Measurements from ENCODE around the gene SFXN3. TPM values are rescaled to one million over a fixed set of nuclear protein-coding genes. Genes with fewer than 3 reads are reported as not detected.
A peak's percentile ranks its signal among the peaks of the same experiment; 100 is the strongest.

The SFXN3 gene
- polyA plus RNA-seq, 3 donors, result 21.3 to 152 (median 24.2) TPM

DNA sequence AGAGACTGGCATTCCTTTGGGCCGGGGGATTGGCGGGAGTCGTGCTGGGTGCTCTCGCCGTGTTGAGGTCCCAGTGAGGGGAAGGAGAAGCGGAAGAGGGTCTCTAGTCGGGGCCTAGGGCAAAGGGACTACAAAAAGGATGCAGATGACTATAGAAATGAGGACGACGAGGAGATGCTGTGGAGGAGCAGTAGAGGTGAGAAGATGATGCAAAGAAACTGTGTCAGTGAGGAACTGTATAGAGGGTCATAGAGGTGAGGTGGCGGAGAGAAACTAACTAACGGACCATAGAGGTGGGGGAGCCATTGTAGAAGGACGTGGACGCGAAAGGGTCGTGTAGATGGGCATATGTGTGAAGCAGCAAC lies 43.4 kb upstream of the SFXN3 start:
- H3K4me1 Mint-ChIP-seq, result peaks cover 25% of the 10 kb centered on the region

DNA sequence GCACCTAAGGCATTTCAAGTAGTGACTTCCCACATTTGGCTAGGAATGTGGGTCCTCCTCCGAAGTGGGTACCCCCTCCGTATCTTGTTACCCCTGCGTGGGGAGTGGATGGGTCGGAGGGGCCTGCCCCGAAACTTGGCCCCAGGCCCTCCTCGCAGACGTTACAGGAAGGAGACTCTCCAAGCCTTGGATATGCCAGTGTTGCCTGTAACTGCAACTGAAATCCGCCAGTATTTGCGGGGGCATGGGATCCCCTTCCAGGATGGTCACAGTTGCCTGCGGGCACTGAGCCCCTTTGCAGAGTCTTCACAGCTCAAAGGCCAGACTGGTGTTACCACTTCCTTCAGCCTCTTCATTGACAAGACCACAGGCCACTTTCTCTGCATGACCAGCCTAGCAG lies 42.9 kb upstream of the SFXN3 start:
- Histone ChIP-seq H3K27me3 (ENCODE audit: control insufficient read depth in 2 of 2, insufficient read depth in 2 of 2, low read length in 2 of 2) (no peaks in the 10 kb centered on the region), H3K9ac (ENCODE audit: insufficient read depth, low read length, poor library complexity, severe bottlenecking) (no peak overlapping the region), H3K4me3 (replicated peaks in 1 of 3; ENCODE audit: low read depth in 2 of 3, low read length in 3 of 3) (peak overlapping the region in 2 of 3 experiments; percentile 85 to 99), H3K4me2 (replicated peaks; ENCODE audit: extremely low read depth, low read length, poor library complexity, severe bottlenecking) (peak overlapping the region; percentile 99), H3K27ac (ENCODE audit: low read depth in 1 of 2, low read length in 2 of 2) (no peak overlapping the region), H3K4me1 (ENCODE audit: control insufficient read depth in 1 of 2, insufficient read depth in 2 of 2, low read length in 2 of 2) (peaks cover 16 to 24% of the 10 kb centered on the region in 2 donors), H3K9me3 (replicated peaks in 1 of 2; ENCODE audit: control insufficient read depth in 1 of 2, insufficient read depth in 1 of 2, low read length in 2 of 2) (no peaks in the 10 kb centered on the region), H3K36me3 (replicated peaks in 1 of 2; ENCODE audit: control insufficient read depth in 1 of 2, insufficient read depth in 2 of 2, low read length in 2 of 2) (peaks cover 16 to 45% of the 10 kb centered on the region in 2 donors), H3K79me2 (ENCODE audit: insufficient read depth, low read length) (peaks cover 32% of the 10 kb centered on the region), H4K20me1 (ENCODE audit: insufficient read depth, low read length) (no peaks in the 10 kb centered on the region), H2AFZ (ENCODE audit: insufficient read depth, low read depth, low read length, poor library complexity, severe bottlenecking) (peak overlapping the region; percentile 100)
- Mint-ChIP-seq H3K36me3 (peaks cover 38 to 40% of the 10 kb centered on the region in 2 donors), H3K4me1 (peaks cover 25% of the 10 kb centered on the region), H3K27me3 (ENCODE audit: low read depth in 3 of 3) (peaks cover 0 to 2% (median 2%) of the 10 kb centered on the region in 3 donors), H3K4me3 (peak overlapping the region; percentile 96 to 98), H3K27ac (no peak overlapping the region), H3K9me3 (peaks cover 0 to 6% (median 4%) of the 10 kb centered on the region in 7 donors)
- intact Hi-C loops (cut with micrococcal nuclease), result loop anchor here (5.0 to 10.0 kb wide), 2 partner anchors 73 to 76 kb away; partner anchors contain the start of gene SLF2 (in 2 of the 2)
- TF ChIP-seq, protein P1, sequence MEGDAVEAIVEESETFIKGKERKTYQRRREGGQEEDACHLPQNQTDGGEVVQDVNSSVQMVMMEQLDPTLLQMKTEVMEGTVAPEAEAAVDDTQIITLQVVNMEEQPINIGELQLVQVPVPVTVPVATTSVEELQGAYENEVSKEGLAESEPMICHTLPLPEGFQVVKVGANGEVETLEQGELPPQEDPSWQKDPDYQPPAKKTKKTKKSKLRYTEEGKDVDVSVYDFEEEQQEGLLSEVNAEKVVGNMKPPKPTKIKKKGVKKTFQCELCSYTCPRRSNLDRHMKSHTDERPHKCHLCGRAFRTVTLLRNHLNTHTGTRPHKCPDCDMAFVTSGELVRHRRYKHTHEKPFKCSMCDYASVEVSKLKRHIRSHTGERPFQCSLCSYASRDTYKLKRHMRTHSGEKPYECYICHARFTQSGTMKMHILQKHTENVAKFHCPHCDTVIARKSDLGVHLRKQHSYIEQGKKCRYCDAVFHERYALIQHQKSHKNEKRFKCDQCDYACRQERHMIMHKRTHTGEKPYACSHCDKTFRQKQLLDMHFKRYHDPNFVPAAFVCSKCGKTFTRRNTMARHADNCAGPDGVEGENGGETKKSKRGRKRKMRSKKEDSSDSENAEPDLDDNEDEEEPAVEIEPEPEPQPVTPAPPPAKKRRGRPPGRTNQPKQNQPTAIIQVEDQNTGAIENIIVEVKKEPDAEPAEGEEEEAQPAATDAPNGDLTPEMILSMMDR (IDR thresholded peaks at IDR 0.05), result no peak
- 82% methylated on average over 9 of the region's 10 CpGs for WGBS (ENCODE audit: insufficient coverage)
- DNase-seq, result no peak

More for the DNA sequence above, 43.4 kb upstream of the SFXN3 start:
- DNase-seq, result no peak
- Histone ChIP-seq H3K9me3 (replicated peaks in 1 of 2; ENCODE audit: control insufficient read depth in 1 of 2, insufficient read depth in 1 of 2, low read length in 2 of 2) (no peaks in the 10 kb centered on the region), H2AFZ (ENCODE audit: insufficient read depth, low read depth, low read length, poor library complexity, severe bottlenecking) (peak overlapping the region; percentile 100), H3K27ac (ENCODE audit: low read depth in 1 of 2, low read length in 2 of 2) (peak overlapping the region in 1 of 2 donors; percentile 77), H3K79me2 (ENCODE audit: insufficient read depth, low read length) (peaks cover 32% of the 10 kb centered on the region), H3K4me1 (ENCODE audit: control insufficient read depth in 1 of 2, insufficient read depth in 2 of 2, low read length in 2 of 2) (peaks cover 16 to 24% of the 10 kb centered on the region in 2 donors), H4K20me1 (ENCODE audit: insufficient read depth, low read length) (no peaks in the 10 kb centered on the region), H3K4me2 (replicated peaks; ENCODE audit: extremely low read depth, low read length, poor library complexity, severe bottlenecking) (peak overlapping the region; percentile 99), H3K36me3 (replicated peaks in 1 of 2; ENCODE audit: control insufficient read depth in 1 of 2, insufficient read depth in 2 of 2, low read length in 2 of 2) (peaks cover 16 to 47% of the 10 kb centered on the region in 2 donors), H3K4me3 (replicated peaks in 1 of 3; ENCODE audit: low read depth in 2 of 3, low read length in 3 of 3) (peak overlapping the region; percentile 85 to 99 (median 98)), H3K27me3 (ENCODE audit: control insufficient read depth in 2 of 2, insufficient read depth in 2 of 2, low read length in 2 of 2) (no peaks in the 10 kb centered on the region), H3K9ac (ENCODE audit: insufficient read depth, low read length, poor library complexity, severe bottlenecking) (peak overlapping the region; percentile 85)
- H3K4me3 Mint-ChIP-seq, result peak overlapping the region; percentile 96 to 98
- H3K27me3 Mint-ChIP-seq (ENCODE audit: low read depth in 3 of 3), result peaks cover 0 to 2% (median 2%) of the 10 kb centered on the region in 3 donors
- intact Hi-C loops (cut with micrococcal nuclease), result loop anchor here (5.0 to 10.0 kb wide), 2 partner anchors 73 to 75 kb away; partner anchors contain the start of gene SLF2 (in 2 of the 2)
- peak overlapping the region; percentile 76 to 92 (median 89) for H3K27ac Mint-ChIP-seq
- TF ChIP-seq, protein P1 (IDR thresholded peaks at IDR 0.05), result no peak
- peaks cover 37 to 40% of the 10 kb centered on the region in 2 donors for H3K36me3 Mint-ChIP-seq
- peaks cover 0 to 6% (median 4%) of the 10 kb centered on the region in 7 donors for H3K9me3 Mint-ChIP-seq
- 3% methylated on average over 14 of the region's 15 CpGs for WGBS (ENCODE audit: insufficient coverage)
